Neural progenitor cell (in vitro differentiated cells): ENCODE results near the gene GPHN. TPM values are rescaled to one million over a fixed set of nuclear protein-coding genes. Genes with fewer than 3 reads are reported as not detected.

Experiments
- DNase-seq: peaks from one replicate; pipeline ENCODE4 v3.0.0-alpha.2; 2016; ENCODE audit warnings: low spot score
- H2AFZ ChIP-seq: fragments of 200-600 bp; sonication (generic); replicated peaks from 2 replicates; pipeline ENCODE4 v1.6.1; 2016; ENCODE audit warnings: antibody characterized with exemption
- H3F3A ChIP-seq: fragments of 200-600 bp; sonication (generic); 2 replicates; pipeline ENCODE4 v1.6.1; 2016; ENCODE audit warnings: antibody characterized with exemption, low read depth
- H3K27ac ChIP-seq: fragments of 200-600 bp; sonication (generic); 2 replicates; pipeline ENCODE4 v1.5.1; 2016; ENCODE audit warnings: mild to moderate bottlenecking
- H3K27me3 ChIP-seq: fragments of 200-600 bp; sonication (generic); 2 replicates; pipeline ENCODE4 v1.6.1; 2016; ENCODE audit warnings: mild to moderate bottlenecking, moderate library complexity
- H3K36me3 ChIP-seq: fragments of 200-600 bp; sonication (generic); 2 replicates; pipeline ENCODE4 v1.5.1; 2016
- H3K4me1 ChIP-seq: fragments of 200-600 bp; sonication (generic); 2 replicates; pipeline ENCODE4 v1.6.1; 2016; ENCODE audit warnings: mixed run types
- H3K4me2 ChIP-seq: fragments of 200-600 bp; sonication (generic); 2 replicates; pipeline ENCODE4 v1.6.1; 2016
- H3K4me3 ChIP-seq: fragments of 200-600 bp; sonication (generic); 2 replicates; pipeline ENCODE4 v1.5.1; 2016
- H3K79me2 ChIP-seq: fragments of 200-600 bp; sonication (generic); 2 replicates; pipeline ENCODE4 v1.6.1; 2016; ENCODE audit warnings: low read depth
- H3K9ac ChIP-seq: fragments of 200-600 bp; sonication (generic); 2 replicates; pipeline ENCODE4 v1.6.1; 2016
- H3K9me3 ChIP-seq: fragments of 200-600 bp; sonication (generic); 2 replicates; pipeline ENCODE4 v1.5.1; 2016; ENCODE audit warnings: low read depth
- H4K20me1 ChIP-seq: fragments of 200-600 bp; sonication (generic); 2 replicates; pipeline ENCODE4 v1.6.1; 2016; ENCODE audit warnings: low read depth
- H3K27ac Mint-ChIP-seq: 3 replicates; pipeline ENCODE4 v1.8.0; 2021; ENCODE audit warnings: mixed read lengths
- H3K27me3 Mint-ChIP-seq: 2 replicates; pipeline ENCODE4 v1.8.0; 2022; ENCODE audit warnings: low read depth, mild to moderate bottlenecking, inconsistent platforms, moderate library complexity, mixed read lengths; ENCODE audit not compliant: insufficient read depth
- H3K36me3 Mint-ChIP-seq: 3 replicates; pipeline ENCODE4 v1.8.0; 2021; ENCODE audit warnings: mixed read lengths
- H3K4me1 Mint-ChIP-seq: 3 replicates; pipeline ENCODE4 v1.8.0; 2021; ENCODE audit warnings: mixed read lengths
- H3K4me3 Mint-ChIP-seq: 3 replicates; pipeline ENCODE4 v1.8.0; 2021; ENCODE audit warnings: mild to moderate bottlenecking, moderate library complexity, mixed read lengths
- H3K9me3 Mint-ChIP-seq: 3 replicates; pipeline ENCODE4 v1.8.0; 2020; ENCODE audit warnings: mixed read lengths
- EZH2 ChIP-seq: fragments of 200-600 bp; sonication (generic); IDR thresholded peaks from 2 replicates; pipeline ENCODE4 v1.6.1; 2017; ENCODE audit warnings: antibody characterized with exemption, mild to moderate bottlenecking, moderate library complexity
- EZH2phosphoT487 ChIP-seq: fragments of 200-600 bp; sonication (generic); IDR thresholded peaks from 2 replicates; pipeline ENCODE4 v1.6.1; 2017; ENCODE audit warnings: antibody characterized with exemption
- total RNA-seq: library from RNA; depleted of rRNA; stranded (reverse); fragments of >200 nt; gene quantifications from 2 replicates; pipeline ENCODE4 v1.2.3, GENCODE V29; 2015; ENCODE audit warnings: low replicate concordance
- TF ChIP-seq, protein P1 (sequence below): fragments of 200-600 bp; sonication (generic); IDR thresholded peaks from 2 replicates; pipeline ENCODE4 v1.5.1; 2017; ENCODE audit warnings: antibody characterized with exemption, mild to moderate bottlenecking

GPHN gene
- total RNA-seq, 1 donor from 2014 or later: 42.9 TPM

DNA sequence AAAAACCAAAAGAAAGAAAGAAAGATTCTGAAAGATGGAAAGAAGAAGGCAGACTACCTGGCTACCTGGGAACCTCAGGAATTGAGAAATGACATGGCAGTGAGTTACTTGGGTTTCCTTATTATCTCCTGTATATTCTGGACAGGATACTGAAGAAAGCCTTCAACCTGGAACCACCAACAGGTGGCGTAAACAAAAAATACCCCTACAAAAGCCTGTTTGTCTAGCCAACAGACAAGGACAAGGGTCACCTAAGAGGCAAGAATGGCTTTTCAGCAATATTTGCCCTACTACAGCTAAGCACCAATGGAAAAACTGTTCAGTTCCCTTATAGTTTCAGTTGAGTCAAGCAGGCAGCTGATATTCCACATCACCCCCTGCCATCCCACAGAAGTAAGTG lies 274.9 kb downstream of the GPHN start:
- H3K27me3 Mint-ChIP-seq: no peaks in the 10 kb centered on the region
- no peaks in the 10 kb centered on the region for H3K4me1 Mint-ChIP-seq
- no peaks in the 10 kb centered on the region for H3K9me3 ChIP-seq
- no peak overlapping the region for H3K4me3 ChIP-seq
- no peak overlapping the region for H3K4me2 ChIP-seq
- no peak for DNase-seq
- no peak for TF ChIP-seq EZH2phosphoT487
- H3K9me3 Mint-ChIP-seq: no peaks in the 10 kb centered on the region
- H3K27ac Mint-ChIP-seq: no peak overlapping the region
- no peak overlapping the region for H2AFZ ChIP-seq
- no peaks in the 10 kb centered on the region for H3K36me3 Mint-ChIP-seq
- H3K79me2 ChIP-seq: no peaks in the 10 kb centered on the region
- no peaks in the 10 kb centered on the region for H3F3A ChIP-seq
- H3K27ac ChIP-seq: no peak overlapping the region
- H3K27me3 ChIP-seq: no peaks in the 10 kb centered on the region
- no peak overlapping the region for H3K9ac ChIP-seq
- no peak overlapping the region for H3K4me3 Mint-ChIP-seq
- H3K4me1 ChIP-seq: no peaks in the 10 kb centered on the region
- H3K36me3 ChIP-seq: no peaks in the 10 kb centered on the region
- no peaks in the 10 kb centered on the region for H4K20me1 ChIP-seq

DNA sequence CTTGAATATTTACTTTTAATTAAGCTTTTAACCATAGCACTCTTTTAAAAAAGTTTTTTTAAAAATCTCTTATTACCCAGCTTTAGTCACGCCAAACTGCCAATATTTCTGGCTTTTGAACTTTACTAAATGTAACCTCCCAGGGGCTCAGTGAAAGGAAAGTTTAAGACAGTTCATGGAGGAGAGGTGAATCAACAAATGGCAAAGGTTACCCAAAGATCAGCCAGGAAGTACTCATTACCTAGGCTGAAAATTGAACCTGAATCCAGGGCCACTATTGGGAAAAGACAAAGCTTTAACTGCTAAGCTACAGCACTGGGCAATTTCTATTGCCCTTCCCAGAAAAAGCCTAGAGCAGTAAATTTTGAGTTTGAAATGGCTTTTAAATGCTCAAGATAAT lies 282.2 kb downstream of the GPHN start:
- no peaks in the 10 kb centered on the region for H3K27me3 ChIP-seq
- no peaks in the 10 kb centered on the region for H3F3A ChIP-seq
- no peaks in the 10 kb centered on the region for H3K9me3 ChIP-seq
- H3K9ac ChIP-seq: no peak overlapping the region
- Mint-ChIP-seq H3K27me3 (no peaks in the 10 kb centered on the region), H3K4me1 (no peaks in the 10 kb centered on the region), H3K36me3 (peaks cover 2% of the 10 kb centered on the region), H3K4me3 (no peak overlapping the region), H3K27ac (no peak overlapping the region), H3K9me3 (peaks cover 9% of the 10 kb centered on the region)
- H4K20me1 ChIP-seq: no peaks in the 10 kb centered on the region
- TF ChIP-seq EZH2 (no peak), EZH2phosphoT487 (no peak)
- TF ChIP-seq, protein P1, sequence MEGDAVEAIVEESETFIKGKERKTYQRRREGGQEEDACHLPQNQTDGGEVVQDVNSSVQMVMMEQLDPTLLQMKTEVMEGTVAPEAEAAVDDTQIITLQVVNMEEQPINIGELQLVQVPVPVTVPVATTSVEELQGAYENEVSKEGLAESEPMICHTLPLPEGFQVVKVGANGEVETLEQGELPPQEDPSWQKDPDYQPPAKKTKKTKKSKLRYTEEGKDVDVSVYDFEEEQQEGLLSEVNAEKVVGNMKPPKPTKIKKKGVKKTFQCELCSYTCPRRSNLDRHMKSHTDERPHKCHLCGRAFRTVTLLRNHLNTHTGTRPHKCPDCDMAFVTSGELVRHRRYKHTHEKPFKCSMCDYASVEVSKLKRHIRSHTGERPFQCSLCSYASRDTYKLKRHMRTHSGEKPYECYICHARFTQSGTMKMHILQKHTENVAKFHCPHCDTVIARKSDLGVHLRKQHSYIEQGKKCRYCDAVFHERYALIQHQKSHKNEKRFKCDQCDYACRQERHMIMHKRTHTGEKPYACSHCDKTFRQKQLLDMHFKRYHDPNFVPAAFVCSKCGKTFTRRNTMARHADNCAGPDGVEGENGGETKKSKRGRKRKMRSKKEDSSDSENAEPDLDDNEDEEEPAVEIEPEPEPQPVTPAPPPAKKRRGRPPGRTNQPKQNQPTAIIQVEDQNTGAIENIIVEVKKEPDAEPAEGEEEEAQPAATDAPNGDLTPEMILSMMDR: no peak
- no peak for DNase-seq
- no peaks in the 10 kb centered on the region for H3K4me1 ChIP-seq
- H2AFZ ChIP-seq: no peak overlapping the region
- no peaks in the 10 kb centered on the region for H3K36me3 ChIP-seq
- H3K79me2 ChIP-seq: no peaks in the 10 kb centered on the region
- no peak overlapping the region for H3K27ac ChIP-seq
- no peak overlapping the region for H3K4me3 ChIP-seq
- no peak overlapping the region for H3K4me2 ChIP-seq

DNA sequence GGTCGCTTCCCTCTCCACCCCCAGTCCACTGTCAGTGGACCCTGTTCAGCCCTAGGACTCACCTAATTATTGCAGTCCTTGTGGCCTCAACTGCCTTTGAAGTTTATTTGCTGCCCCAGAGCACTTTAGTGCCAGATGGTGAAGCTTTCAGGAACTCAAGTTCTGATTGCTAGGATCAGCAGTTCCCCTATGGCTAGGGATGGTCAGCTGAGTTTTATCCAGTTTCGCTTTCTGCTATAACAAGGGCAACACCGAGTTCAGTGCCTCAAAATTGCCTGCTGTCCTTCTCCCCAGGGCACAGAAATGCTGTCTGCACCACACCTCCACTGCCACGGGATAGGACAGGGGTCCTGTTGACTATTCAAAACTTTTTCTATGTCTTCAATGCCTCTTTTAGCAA lies 295.0 kb downstream of the GPHN start:
- H3K27me3 Mint-ChIP-seq: peaks cover 2% of the 10 kb centered on the region
- TF ChIP-seq, protein P1: no peak
- no peak for TF ChIP-seq EZH2phosphoT487
- no peak overlapping the region for H3K4me2 ChIP-seq
- no peaks in the 10 kb centered on the region for H3K79me2 ChIP-seq
- H3K27me3 ChIP-seq: no peaks in the 10 kb centered on the region
- H2AFZ ChIP-seq: no peak overlapping the region
- DNase-seq: no peak
- no peak overlapping the region for H3K4me3 Mint-ChIP-seq
- peaks cover 19% of the 10 kb centered on the region for H3K9me3 Mint-ChIP-seq
- no peaks in the 10 kb centered on the region for H3K4me1 ChIP-seq
- no peak overlapping the region for H3K9ac ChIP-seq
- no peaks in the 10 kb centered on the region for H4K20me1 ChIP-seq
- H3K27ac Mint-ChIP-seq: no peak overlapping the region
- peaks cover 4% of the 10 kb centered on the region for H3K9me3 ChIP-seq
- H3K27ac ChIP-seq: no peak overlapping the region
- H3F3A ChIP-seq: no peaks in the 10 kb centered on the region
- H3K36me3 ChIP-seq: no peaks in the 10 kb centered on the region
- no peaks in the 10 kb centered on the region for H3K4me1 Mint-ChIP-seq
- H3K4me3 ChIP-seq: no peak overlapping the region
- peaks cover 7% of the 10 kb centered on the region for H3K36me3 Mint-ChIP-seq

DNA sequence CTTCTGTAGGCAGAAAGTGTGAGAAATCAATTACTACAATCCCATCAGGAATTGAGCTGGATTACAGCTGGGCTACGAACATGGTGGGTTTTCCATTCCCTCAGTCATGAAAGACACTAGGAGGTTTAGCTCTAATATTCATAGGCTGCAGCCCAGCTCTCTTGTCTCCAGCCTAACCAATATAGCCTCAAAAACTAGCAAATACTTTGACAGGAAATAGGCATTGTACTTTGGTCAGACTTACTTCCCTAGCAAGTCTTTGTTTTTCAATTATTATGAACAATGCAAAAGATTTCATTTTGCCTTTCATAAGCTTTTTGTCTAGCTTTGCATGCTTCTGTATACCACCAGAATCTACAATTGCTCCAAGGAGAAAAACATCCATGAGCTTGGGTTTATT lies 296.2 kb downstream of the GPHN start:
- Mint-ChIP-seq H3K9me3 (peaks cover 19% of the 10 kb centered on the region), H3K27ac (no peak overlapping the region), H3K36me3 (peaks cover 7% of the 10 kb centered on the region), H3K4me3 (no peak overlapping the region), H3K4me1 (no peaks in the 10 kb centered on the region), H3K27me3 (peaks cover 2% of the 10 kb centered on the region)
- Histone ChIP-seq H3K27ac (no peak overlapping the region), H3F3A (no peaks in the 10 kb centered on the region), H3K4me3 (no peak overlapping the region), H2AFZ (no peak overlapping the region), H3K4me1 (no peaks in the 10 kb centered on the region), H3K4me2 (no peak overlapping the region), H3K9ac (no peak overlapping the region), H3K27me3 (no peaks in the 10 kb centered on the region), H3K9me3 (peaks cover 4% of the 10 kb centered on the region), H4K20me1 (no peaks in the 10 kb centered on the region), H3K36me3 (no peaks in the 10 kb centered on the region), H3K79me2 (no peaks in the 10 kb centered on the region)
- no peak for DNase-seq
- TF ChIP-seq EZH2: no peak
- TF ChIP-seq EZH2phosphoT487: no peak
- TF ChIP-seq, protein P1: no peak
